ENCODE results near the gene REPIN1.

Gene REPIN1

DNA sequence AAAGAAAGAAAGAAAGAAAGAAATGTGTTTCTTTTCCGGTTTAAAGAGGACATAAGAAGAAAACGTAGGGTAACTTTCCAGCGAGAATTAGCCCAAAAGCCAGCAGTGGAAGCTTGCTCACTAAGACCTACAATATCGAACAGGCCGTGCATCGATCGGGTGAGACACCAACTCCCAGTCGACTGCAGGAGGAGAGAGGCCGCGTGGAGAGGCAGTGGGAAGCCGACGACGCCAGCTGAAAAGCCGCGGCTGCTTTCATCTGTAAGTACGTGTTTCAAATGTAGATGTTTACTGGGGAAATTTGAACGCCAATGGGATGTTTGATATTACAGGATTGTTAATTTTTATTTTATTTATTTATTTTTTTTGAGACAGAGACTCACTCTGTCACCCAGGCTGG lies 53.2 kb downstream of the REPIN1 start:
- DNase-seq (ENCODE audit: low read depth), result no peak
- no peak overlapping the region for H3K4me3 ChIP-seq (ENCODE audit: low read depth, low read length)
- TF ChIP-seq, protein P1, sequence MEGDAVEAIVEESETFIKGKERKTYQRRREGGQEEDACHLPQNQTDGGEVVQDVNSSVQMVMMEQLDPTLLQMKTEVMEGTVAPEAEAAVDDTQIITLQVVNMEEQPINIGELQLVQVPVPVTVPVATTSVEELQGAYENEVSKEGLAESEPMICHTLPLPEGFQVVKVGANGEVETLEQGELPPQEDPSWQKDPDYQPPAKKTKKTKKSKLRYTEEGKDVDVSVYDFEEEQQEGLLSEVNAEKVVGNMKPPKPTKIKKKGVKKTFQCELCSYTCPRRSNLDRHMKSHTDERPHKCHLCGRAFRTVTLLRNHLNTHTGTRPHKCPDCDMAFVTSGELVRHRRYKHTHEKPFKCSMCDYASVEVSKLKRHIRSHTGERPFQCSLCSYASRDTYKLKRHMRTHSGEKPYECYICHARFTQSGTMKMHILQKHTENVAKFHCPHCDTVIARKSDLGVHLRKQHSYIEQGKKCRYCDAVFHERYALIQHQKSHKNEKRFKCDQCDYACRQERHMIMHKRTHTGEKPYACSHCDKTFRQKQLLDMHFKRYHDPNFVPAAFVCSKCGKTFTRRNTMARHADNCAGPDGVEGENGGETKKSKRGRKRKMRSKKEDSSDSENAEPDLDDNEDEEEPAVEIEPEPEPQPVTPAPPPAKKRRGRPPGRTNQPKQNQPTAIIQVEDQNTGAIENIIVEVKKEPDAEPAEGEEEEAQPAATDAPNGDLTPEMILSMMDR (IDR thresholded peaks at IDR 0.05; ENCODE audit: low read depth, low read length, missing control alignments), result no peak

Data from GM12864 (cell line).